ENCODE results near the gene SLC9A8.

Gene SLC9A8

DNA sequence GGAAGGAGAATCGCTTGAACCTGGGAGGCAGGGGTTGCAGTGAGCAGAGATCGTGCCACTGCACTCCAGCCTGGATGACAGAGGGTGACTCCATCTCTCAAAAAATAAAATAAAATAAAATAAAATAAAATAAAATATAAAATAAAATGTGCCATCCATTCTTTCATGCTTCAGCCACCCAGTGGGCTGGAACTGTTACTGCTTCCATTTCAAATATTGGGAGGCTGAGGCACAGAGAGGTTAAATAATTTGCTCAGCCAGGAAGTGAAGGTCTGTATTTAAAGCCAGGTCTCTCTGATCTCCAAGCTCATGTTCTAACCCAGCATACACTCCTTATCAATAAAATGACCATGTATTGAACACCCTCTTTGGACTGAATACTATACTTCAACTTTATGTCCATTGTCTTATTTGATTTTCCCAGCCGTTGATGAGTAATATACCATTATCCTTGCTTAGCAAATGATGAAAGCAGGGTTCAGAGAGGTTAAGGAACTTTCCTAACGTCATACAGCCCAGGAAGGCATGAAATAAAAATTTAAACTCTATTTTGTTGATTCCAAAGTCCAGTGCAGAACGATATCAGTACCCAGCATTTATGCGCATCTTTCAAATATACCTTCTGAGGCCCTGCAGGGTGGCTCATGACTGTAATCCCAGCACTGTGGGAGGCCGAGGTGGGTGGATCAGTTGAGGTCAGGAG, 25.8 kb upstream of the SLC9A8 start:
- DNase-seq (ENCODE audit: low read depth in 3 of 3), result no peak

DNA sequence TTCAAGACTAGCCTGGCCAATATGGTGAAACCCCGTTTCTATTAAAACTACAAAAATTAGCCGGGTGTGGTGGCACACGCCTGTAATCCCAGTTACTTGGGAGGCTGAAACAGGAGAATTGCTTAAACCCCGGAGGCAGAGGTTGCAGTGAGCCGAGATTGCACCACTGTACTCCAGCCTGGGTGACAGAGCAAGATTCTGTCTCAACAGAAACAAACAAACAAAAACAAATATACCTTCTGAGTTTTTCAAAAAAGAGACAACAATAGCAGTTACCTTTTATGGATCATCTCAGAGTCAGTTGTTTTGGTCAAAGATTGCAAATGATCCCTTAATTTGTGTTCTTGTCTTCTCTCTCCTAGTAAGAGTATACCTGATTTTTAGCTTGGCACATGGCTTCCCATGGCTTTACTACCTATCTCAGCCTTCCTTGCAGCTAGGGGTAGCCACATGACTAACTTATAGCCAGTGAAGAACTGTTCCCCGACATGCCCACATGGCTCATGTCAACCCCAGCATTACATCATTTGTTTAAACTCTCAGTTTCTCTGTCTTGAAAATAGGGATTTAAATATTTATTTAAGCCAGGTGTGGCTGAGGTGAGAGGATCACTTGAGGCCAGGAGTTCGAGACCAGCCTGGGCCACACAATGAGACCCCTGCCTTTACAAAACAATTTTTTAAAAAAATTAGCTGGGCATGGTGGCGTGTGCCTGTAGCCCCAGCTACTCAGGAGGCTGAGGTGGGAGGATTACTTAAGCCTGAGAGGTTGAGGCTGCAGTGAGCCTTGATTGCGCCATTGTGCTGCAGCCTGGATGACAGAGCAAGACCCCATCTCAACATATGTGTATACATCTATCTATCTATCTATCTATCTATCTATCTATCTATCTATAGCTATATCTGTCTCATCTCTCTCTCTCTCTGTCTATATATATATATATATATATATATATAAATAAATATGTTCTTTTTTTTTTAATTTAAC, 25.0 kb upstream of the SLC9A8 start:
- DNase-seq (ENCODE audit: low read depth in 3 of 3), result no peak

DNA sequence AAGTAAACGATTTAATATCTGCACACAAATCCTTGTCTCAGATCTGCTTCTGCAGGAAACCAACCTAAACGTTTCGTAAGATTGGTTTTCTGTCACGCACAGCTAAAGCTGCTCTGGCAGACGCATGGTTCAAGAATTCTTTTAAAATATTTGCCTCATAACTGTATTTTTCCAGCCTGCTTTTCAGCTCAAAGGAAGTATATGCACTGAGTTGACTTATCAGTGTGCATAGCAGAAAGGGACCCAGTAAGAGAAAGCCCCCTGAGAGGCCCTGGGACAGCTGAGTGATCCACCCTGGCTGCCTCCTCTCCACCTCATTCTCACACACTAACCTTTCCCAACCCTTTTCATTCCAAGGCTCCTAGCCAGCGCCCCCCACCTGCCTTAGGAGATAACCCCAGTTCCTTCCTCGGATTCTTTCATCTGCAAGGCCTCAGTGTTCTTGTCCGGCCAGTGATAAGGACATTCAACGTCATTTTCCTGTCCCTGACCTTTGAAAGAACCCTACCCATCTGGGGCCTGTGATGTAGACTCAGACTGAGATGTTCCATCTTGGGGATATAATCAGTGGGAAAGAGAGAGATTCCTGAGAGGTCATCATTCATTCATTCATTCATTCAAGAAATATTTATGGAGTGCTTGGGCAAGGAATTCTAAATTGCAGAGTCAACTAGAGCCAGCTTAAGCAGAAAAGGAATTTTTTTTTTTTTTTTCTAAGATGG, 22.4 kb upstream of the SLC9A8 start:
- DNase-seq (ENCODE audit: low read depth in 3 of 3), result no peak

- no peak for DNase-seq (ENCODE audit: low read depth in 3 of 3)
Measured at GRCh38 chr20:49791165-49791564, 21.5 kb upstream of the SLC9A8 start.

GRCh38 chr20:49792006-49792405, 20.6 kb upstream of the SLC9A8 start:
- DNase-seq (ENCODE audit: low read depth in 3 of 3), result no peak

GRCh38 chr20:49792611-49793010, 20.0 kb upstream of the SLC9A8 start:
- no peak for DNase-seq (ENCODE audit: low read depth in 3 of 3)

DNA sequence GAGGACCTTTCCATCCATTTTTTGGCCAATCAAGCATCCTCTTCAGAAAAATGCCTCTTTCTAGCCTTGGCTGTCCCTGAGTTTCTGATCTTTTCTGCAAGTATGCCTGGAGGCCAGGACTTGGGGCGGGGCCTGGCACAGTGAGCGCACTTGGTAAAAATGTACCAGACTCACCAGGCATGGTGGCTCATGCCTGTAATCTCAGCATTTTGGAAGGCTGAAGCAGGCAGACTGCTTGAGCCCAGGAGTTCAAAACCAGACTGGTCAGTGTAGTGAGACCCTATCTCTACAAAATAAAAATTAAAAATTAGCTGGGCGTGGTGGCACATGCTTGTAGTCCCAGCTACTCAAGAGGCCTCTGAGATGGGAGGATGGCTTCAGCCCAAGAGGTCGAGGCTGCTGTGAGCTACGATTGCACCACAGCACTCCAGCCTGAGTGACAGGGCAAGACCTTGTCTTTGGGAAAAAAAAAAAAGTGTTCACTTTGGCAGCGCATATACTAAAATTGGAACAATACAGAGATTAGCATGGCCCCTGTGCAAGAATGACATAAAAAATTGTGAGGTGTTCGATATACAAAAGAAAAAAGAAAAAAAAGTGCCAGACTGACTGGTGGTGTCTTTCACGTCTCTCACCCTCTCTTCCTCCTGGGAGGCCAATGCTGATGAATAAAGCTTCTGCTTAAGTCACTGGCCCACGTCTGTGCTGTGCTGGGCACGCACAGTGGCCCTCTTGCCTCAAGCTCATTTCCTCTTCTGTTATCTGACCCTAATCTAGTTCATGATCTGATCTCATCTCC, 18.1 kb upstream of the SLC9A8 start:
- DNase-seq (ENCODE audit: low read depth in 3 of 3), result no peak

DNA sequence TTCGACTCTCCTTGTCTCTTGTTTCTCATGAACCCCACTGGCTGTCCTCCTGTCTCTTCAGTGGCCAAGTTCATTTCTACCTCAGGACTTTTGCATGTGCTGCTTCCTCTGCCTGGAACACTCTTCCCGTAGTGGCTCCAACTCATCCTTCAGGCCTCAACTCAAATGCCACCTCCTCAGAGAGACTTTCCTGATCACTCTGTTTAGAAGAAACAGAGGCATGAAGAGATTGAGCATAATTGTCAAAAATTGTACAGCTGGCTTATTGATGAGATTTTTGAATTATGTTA, 17.5 kb upstream of the SLC9A8 start:
- DNase-seq (ENCODE audit: low read depth in 3 of 3), result no peak

DNA sequence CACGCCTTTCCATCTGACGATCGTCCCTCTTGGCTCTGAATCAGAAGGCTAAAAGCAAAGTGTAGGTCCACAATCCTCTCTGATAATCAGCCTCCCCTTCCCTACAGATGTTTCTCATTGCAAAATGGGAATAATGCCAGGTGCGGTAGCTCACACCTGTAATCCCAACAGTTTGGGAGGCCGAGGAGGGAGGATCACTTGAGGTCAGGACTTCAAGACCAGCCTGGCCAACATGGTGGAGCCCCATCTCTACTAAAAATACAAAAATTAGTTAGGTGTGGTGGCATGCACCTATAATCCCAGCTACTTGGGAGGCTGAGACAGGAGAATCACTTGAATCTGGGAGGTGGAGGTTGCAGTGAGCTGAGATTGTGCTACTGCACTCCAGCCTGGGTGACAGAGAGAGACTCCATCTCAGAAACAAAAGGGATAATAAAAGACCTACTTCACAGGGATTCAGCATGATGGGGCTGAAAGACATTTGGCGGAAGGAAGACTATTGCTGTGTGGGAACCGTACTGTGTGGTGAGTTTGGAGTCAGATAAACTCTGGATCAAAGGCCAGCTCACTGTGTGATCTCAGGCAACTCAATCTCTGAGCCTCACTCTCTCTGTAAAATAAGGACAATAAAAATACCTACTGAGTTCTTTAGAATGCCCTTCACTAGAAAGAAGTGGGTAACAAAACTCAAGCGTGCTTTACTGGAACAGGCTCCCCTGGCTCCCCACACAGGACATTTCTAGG, 15.9 kb upstream of the SLC9A8 start:
- no peak for DNase-seq (ENCODE audit: low read depth in 3 of 3)

GRCh38 chr20:49797344-49797615, 15.3 kb upstream of the SLC9A8 start:
- DNase-seq (ENCODE audit: low read depth in 3 of 3), result no peak

- no peak for DNase-seq (ENCODE audit: low read depth in 3 of 3)
Measured at GRCh38 chr20:49798718-49799117, 13.9 kb upstream of the SLC9A8 start.

DNA sequence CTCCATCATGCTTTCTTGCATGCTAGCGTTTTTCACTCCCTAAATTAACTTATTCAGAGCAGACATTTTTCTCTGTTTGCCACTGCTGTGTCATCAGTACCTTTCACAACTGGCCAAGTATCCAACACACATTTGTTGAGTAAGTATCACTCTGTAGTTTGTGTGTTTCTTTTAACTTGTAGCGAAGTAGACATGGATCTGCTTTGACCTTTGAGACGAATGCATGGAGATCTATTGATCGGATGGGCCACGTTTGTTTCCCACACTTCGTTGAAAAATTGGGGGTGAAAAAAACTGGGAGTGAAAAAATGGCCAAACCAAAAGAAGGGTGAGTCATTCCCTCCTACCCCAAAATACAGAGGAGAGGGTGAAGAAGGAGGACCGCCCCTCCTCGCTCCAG, 12.9 kb upstream of the SLC9A8 start:
- no peak for DNase-seq (ENCODE audit: low read depth in 3 of 3)

DNA sequence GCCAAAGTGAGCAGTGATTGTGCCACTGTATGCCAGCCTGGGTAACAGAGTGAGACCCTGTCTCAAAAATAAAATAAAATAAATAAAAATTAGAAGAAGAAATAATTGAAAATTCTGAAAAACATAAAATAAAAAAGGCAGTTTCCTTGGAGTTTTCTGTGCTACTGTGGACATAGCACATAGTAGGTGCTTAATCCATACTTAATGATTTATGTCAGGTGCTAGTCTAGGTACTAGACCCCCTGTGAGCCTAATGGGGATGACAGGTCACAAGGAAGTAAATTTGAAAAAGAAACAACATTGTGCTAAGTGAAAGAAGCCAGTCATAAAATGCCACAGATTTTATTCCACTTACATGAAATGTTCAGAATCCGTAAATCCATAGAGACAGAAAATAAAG, 9.2 kb upstream of the SLC9A8 start:
- DNase-seq (ENCODE audit: low read depth in 3 of 3), result no peak

GRCh38 chr20:49804364-49804763, 8.3 kb upstream of the SLC9A8 start:
- DNase-seq (ENCODE audit: low read depth in 3 of 3), result no peak

GRCh38 chr20:49805224-49805876, 7.3 kb upstream of the SLC9A8 start:
- DNase-seq (ENCODE audit: low read depth in 3 of 3), result peak; percentile 32 to 70 (median 49)

GRCh38 chr20:49808753-49809152, 3.9 kb upstream of the SLC9A8 start:
- no peak for DNase-seq (ENCODE audit: low read depth in 3 of 3)

GRCh38 chr20:49809803-49810359, 2.7 kb upstream of the SLC9A8 start:
- DNase-seq (ENCODE audit: low read depth in 3 of 3), result no peak

DNA sequence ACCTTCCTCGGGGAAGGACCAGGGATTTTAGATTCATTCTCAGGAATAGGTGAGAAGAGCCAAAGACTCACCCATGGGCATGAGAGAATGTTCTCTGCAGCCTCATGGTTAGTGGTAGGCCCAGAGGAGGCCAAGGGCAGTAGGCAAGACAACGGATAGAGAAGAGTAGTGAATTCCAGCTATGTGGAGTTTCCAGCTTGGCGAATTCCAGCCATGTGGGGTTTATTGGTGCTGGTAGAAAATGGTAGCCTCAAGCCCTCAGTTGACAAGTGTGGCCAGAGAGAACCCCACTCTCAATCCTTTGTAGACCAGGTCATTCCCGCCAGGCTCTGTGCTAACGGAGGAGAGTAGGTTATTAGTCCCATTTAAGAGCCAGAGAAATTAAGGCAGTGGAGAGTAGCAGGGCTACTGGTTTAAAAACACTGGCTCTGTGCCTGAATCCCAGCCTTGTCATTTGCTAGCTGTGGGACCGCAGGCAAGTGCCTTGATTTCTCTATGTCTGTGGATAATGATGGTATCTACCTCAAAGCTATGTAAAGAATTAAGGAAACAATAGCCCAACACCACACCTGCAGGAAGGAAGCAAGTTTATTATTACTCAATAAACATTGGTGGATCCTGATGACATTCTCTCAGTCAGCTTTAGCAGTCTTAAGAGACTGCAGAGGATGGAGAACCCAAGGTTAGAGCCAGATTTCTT, 2.0 kb upstream of the SLC9A8 start:
- no peak for DNase-seq (ENCODE audit: low read depth in 3 of 3)

- no peak for DNase-seq (ENCODE audit: low read depth in 3 of 3)
Measured at GRCh38 chr20:49811825-49812506, 662 bp upstream of the SLC9A8 start.
